Measurements from ENCODE around the gene BABAM2. TPM values are rescaled to one million over a fixed set of nuclear protein-coding genes. Genes with fewer than 3 reads are reported as not detected.

Gene BABAM2
- total and polyA plus RNA-seq, 2 experiments from 2014 or later: 17.8 to 21.5 TPM

DNA sequence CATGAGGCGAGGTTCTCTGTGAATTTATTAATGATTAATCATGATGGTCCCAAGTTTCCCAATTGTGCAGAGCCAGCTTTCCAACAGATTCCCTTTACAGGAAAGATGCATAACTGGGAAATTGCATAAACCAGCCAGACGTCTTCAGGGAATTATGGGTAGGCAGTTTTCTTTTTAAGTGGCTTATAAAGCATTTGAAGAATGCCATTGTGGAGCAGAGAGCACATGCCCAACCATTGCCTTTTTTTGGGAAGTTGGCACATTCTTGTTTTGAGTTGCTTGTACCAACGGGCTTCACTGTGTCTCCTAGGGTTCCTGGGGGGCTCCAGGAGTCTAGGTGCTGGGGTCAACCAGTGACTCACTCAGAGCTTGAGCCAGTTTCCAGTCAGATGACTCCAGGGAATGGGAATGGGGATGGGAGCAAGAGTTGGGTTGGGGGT lies 270.5 kb downstream of the BABAM2 start:
- H3K4me3 ChIP-seq: no peak overlapping the region
- DNase-seq (ENCODE audit: low spot score) (peak; percentile 11), ATAC-seq (no peak)
- no peaks in the 10 kb centered on the region; the same call in 2 of the 3 replicates for H3K36me3 Mint-ChIP-seq (ENCODE audit: low read depth)
- TF ChIP-seq NANOG (IDR thresholded peaks at IDR 0.05; ENCODE audit: borderline replicate concordance) (no peak), ZNF114 (CRISPR knock-in tag; IDR thresholded peaks at IDR 0.05) (no peak), ZNF331 (CRISPR knock-in tag; IDR thresholded peaks at IDR 0.05; ENCODE audit: low read depth) (no peak), EZH2 (IDR thresholded peaks at IDR 0.05; ENCODE audit: low read depth, unreplicated experiment) (no peak), EZH2phosphoT487 (IDR thresholded peaks at IDR 0.05; ENCODE audit: unreplicated experiment) (no peak), POLR2AphosphoS5 (IDR thresholded peaks at IDR 0.05; ENCODE audit: low read depth) (no peak), STAT1 (IDR thresholded peaks at IDR 0.05; ENCODE audit: unreplicated experiment) (no peak), CREB1 (CRISPR knock-in tag; IDR thresholded peaks at IDR 0.05; ENCODE audit: low read depth) (no peak), JUNB (IDR thresholded peaks at IDR 0.05; ENCODE audit: unreplicated experiment) (no peak)
- TF ChIP-seq, protein P1, sequence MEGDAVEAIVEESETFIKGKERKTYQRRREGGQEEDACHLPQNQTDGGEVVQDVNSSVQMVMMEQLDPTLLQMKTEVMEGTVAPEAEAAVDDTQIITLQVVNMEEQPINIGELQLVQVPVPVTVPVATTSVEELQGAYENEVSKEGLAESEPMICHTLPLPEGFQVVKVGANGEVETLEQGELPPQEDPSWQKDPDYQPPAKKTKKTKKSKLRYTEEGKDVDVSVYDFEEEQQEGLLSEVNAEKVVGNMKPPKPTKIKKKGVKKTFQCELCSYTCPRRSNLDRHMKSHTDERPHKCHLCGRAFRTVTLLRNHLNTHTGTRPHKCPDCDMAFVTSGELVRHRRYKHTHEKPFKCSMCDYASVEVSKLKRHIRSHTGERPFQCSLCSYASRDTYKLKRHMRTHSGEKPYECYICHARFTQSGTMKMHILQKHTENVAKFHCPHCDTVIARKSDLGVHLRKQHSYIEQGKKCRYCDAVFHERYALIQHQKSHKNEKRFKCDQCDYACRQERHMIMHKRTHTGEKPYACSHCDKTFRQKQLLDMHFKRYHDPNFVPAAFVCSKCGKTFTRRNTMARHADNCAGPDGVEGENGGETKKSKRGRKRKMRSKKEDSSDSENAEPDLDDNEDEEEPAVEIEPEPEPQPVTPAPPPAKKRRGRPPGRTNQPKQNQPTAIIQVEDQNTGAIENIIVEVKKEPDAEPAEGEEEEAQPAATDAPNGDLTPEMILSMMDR (conservative IDR thresholded peaks at IDR 0.05; ENCODE audit: low read depth in 2 of 2): no peak
- TF ChIP-seq, protein P2, sequence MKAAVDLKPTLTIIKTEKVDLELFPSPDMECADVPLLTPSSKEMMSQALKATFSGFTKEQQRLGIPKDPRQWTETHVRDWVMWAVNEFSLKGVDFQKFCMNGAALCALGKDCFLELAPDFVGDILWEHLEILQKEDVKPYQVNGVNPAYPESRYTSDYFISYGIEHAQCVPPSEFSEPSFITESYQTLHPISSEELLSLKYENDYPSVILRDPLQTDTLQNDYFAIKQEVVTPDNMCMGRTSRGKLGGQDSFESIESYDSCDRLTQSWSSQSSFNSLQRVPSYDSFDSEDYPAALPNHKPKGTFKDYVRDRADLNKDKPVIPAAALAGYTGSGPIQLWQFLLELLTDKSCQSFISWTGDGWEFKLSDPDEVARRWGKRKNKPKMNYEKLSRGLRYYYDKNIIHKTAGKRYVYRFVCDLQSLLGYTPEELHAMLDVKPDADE (IDR thresholded peaks at IDR 0.05): no peak
- TF ChIP-seq, protein P3, sequence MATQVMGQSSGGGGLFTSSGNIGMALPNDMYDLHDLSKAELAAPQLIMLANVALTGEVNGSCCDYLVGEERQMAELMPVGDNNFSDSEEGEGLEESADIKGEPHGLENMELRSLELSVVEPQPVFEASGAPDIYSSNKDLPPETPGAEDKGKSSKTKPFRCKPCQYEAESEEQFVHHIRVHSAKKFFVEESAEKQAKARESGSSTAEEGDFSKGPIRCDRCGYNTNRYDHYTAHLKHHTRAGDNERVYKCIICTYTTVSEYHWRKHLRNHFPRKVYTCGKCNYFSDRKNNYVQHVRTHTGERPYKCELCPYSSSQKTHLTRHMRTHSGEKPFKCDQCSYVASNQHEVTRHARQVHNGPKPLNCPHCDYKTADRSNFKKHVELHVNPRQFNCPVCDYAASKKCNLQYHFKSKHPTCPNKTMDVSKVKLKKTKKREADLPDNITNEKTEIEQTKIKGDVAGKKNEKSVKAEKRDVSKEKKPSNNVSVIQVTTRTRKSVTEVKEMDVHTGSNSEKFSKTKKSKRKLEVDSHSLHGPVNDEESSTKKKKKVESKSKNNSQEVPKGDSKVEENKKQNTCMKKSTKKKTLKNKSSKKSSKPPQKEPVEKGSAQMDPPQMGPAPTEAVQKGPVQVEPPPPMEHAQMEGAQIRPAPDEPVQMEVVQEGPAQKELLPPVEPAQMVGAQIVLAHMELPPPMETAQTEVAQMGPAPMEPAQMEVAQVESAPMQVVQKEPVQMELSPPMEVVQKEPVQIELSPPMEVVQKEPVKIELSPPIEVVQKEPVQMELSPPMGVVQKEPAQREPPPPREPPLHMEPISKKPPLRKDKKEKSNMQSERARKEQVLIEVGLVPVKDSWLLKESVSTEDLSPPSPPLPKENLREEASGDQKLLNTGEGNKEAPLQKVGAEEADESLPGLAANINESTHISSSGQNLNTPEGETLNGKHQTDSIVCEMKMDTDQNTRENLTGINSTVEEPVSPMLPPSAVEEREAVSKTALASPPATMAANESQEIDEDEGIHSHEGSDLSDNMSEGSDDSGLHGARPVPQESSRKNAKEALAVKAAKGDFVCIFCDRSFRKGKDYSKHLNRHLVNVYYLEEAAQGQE (IDR thresholded peaks at IDR 0.05; ENCODE audit: unreplicated experiment): no peak
- TF ChIP-seq, protein P4, sequence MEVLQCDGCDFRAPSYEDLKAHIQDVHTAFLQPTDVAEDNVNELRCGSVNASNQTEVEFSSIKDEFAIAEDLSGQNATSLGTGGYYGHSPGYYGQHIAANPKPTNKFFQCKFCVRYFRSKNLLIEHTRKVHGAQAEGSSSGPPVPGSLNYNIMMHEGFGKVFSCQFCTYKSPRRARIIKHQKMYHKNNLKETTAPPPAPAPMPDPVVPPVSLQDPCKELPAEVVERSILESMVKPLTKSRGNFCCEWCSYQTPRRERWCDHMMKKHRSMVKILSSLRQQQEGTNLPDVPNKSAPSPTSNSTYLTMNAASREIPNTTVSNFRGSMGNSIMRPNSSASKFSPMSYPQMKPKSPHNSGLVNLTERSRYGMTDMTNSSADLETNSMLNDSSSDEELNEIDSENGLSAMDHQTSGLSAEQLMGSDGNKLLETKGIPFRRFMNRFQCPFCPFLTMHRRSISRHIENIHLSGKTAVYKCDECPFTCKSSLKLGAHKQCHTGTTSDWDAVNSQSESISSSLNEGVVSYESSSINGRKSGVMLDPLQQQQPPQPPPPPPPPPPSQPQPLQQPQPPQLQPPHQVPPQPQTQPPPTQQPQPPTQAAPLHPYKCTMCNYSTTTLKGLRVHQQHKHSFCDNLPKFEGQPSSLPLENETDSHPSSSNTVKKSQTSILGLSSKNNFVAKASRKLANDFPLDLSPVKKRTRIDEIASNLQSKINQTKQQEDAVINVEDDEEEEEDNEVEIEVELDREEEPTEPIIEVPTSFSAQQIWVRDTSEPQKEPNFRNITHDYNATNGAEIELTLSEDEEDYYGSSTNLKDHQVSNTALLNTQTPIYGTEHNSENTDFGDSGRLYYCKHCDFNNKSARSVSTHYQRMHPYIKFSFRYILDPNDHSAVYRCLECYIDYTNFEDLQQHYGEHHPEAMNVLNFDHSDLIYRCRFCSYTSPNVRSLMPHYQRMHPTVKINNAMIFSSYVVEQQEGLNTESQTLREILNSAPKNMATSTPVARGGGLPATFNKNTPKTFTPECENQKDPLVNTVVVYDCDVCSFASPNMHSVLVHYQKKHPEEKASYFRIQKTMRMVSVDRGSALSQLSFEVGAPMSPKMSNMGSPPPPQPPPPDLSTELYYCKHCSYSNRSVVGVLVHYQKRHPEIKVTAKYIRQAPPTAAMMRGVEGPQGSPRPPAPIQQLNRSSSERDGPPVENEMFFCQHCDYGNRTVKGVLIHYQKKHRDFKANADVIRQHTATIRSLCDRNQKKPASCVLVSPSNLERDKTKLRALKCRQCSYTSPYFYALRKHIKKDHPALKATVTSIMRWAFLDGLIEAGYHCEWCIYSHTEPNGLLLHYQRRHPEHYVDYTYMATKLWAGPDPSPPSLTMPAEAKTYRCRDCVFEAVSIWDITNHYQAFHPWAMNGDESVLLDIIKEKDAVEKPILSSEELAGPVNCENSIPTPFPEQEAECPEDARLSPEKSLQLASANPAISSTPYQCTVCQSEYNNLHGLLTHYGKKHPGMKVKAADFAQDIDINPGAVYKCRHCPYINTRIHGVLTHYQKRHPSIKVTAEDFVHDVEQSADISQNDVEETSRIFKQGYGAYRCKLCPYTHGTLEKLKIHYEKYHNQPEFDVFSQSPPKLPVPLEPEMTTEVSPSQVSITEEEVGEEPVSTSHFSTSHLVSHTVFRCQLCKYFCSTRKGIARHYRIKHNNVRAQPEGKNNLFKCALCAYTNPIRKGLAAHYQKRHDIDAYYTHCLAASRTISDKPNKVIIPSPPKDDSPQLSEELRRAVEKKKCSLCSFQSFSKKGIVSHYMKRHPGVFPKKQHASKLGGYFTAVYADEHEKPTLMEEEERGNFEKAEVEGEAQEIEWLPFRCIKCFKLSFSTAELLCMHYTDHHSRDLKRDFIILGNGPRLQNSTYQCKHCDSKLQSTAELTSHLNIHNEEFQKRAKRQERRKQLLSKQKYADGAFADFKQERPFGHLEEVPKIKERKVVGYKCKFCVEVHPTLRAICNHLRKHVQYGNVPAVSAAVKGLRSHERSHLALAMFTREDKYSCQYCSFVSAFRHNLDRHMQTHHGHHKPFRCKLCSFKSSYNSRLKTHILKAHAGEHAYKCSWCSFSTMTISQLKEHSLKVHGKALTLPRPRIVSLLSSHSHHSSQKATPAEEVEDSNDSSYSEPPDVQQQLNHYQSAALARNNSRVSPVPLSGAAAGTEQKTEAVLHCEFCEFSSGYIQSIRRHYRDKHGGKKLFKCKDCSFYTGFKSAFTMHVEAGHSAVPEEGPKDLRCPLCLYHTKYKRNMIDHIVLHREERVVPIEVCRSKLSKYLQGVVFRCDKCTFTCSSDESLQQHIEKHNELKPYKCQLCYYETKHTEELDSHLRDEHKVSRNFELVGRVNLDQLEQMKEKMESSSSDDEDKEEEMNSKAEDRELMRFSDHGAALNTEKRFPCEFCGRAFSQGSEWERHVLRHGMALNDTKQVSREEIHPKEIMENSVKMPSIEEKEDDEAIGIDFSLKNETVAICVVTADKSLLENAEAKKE (CRISPR knock-in tag; IDR thresholded peaks at IDR 0.05): no peak
- H3K36me3 ChIP-seq (ENCODE audit: insufficient read depth): no peaks in the 10 kb centered on the region
- peaks cover 2% of the 10 kb centered on the region; the same call in 2 of the 3 replicates for H3K9me3 Mint-ChIP-seq
- no peak overlapping the region; the same call in 1 of the 2 replicates for H3K27ac Mint-ChIP-seq
- no peaks in the 10 kb centered on the region for H3K79me2 ChIP-seq (replicated peaks; ENCODE audit: insufficient read depth)
- H3K4me2 ChIP-seq: no peak overlapping the region
- no peak overlapping the region for H3K27ac ChIP-seq (ENCODE audit: low read depth)
- H3K9me2 ChIP-seq (ENCODE audit: insufficient read depth): no peaks in the 10 kb centered on the region; the same call in 1 of the 2 replicates
- H2AFZ ChIP-seq: no peak overlapping the region
- no peaks in the 10 kb centered on the region for H4K20me1 ChIP-seq (replicated peaks; ENCODE audit: insufficient read depth)
- no peaks in the 10 kb centered on the region for H3K4me1 ChIP-seq (ENCODE audit: insufficient read depth)
- H3K27me3 ChIP-seq (ENCODE audit: insufficient read depth): no peaks in the 10 kb centered on the region
- no peaks in the 10 kb centered on the region for H3F3A ChIP-seq (replicated peaks; ENCODE audit: low read depth)
- H3K4me1 Mint-ChIP-seq: no peaks in the 10 kb centered on the region
- H3K27me3 Mint-ChIP-seq (ENCODE audit: insufficient read depth, low read depth, poor library complexity): peaks cover 1% of the 10 kb centered on the region
- H3K4me3 Mint-ChIP-seq: no peak overlapping the region
